GM19463 (cell line): Measurements from ENCODE around the gene CSF1.

ENCODE experiments used
- ATAC-seq: cut with Tn5 transposase; IDR thresholded peaks from one replicate; pipeline ENCODE4 v1.9.1; 2021; ENCODE audit warnings: mild to moderate bottlenecking, moderate library complexity; ENCODE audit not compliant: unreplicated experiment

CSF1 gene

GRCh38 chr1:109882288-109883245 is 28.1 kb upstream of the CSF1 start:
- ATAC-seq: no peak

GRCh38 chr1:109883248-109883955 is 27.2 kb upstream of the CSF1 start:
- ATAC-seq: no peak

GRCh38 chr1:109884242-109884891 is 26.3 kb upstream of the CSF1 start:
- no peak for ATAC-seq

- ATAC-seq: no peak
Observed at GRCh38 chr1:109885589-109885988, 25.1 kb upstream of the CSF1 start.

- no peak for ATAC-seq
Observed at GRCh38 chr1:109886827-109887226, 23.8 kb upstream of the CSF1 start.

- ATAC-seq: no peak
Observed at GRCh38 chr1:109887271-109887670, 23.4 kb upstream of the CSF1 start.

GRCh38 chr1:109887884-109888283 is 22.8 kb upstream of the CSF1 start:
- no peak for ATAC-seq

GRCh38 chr1:109889094-109889493 is 21.6 kb upstream of the CSF1 start:
- ATAC-seq: no peak

GRCh38 chr1:109890115-109890953 is 20.3 kb upstream of the CSF1 start:
- no peak for ATAC-seq

- ATAC-seq: no peak
Observed at GRCh38 chr1:109891930-109892329, 18.7 kb upstream of the CSF1 start.

- no peak for ATAC-seq
Observed at GRCh38 chr1:109892561-109893368, 17.9 kb upstream of the CSF1 start.

GRCh38 chr1:109893532-109894171 is 17.0 kb upstream of the CSF1 start:
- ATAC-seq: no peak

GRCh38 chr1:109894823-109895719 is 15.6 kb upstream of the CSF1 start:
- peak; percentile 56 for ATAC-seq

- no peak for ATAC-seq
Observed at GRCh38 chr1:109895720-109896504, 14.7 kb upstream of the CSF1 start.

GRCh38 chr1:109896681-109897080 is 14.0 kb upstream of the CSF1 start:
- ATAC-seq: no peak

- ATAC-seq: no peak
Observed at GRCh38 chr1:109897259-109897955, 13.2 kb upstream of the CSF1 start.

- no peak for ATAC-seq
Observed at GRCh38 chr1:109898842-109899241, 11.8 kb upstream of the CSF1 start.
